Suppressor macrophage (primary cell): ENCODE results near the gene DRD3.
A peak's percentile ranks its signal among the peaks of the same experiment; 100 is the strongest.

Experiments
- DNase-seq, 4 experiments: peaks; one replicate each; pipeline ENCODE4 v3.0.0-alpha.2; 2020 to 2022

Gene DRD3

DNA sequence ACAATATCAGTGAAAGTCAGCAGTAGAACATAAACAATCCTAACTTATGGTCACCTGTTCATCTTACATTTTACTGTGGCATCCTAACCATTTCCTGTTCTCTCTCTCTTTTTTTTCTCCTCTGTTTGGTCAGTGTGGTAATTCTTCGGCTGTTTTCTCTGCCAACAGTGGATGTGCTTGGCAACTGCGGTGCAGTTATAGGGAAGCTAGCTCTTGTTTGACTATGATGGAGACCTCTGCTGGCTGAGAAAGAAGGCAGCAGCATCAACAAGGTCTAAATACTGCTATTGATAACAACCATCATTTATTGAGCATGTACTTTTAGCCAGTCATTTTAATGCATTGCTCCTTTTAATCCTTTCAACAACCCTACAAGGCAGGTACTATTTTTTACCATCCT lies 723 bp upstream of the DRD3 start:
- peak; percentile 4 to 36 (median 27) for DNase-seq

DNA sequence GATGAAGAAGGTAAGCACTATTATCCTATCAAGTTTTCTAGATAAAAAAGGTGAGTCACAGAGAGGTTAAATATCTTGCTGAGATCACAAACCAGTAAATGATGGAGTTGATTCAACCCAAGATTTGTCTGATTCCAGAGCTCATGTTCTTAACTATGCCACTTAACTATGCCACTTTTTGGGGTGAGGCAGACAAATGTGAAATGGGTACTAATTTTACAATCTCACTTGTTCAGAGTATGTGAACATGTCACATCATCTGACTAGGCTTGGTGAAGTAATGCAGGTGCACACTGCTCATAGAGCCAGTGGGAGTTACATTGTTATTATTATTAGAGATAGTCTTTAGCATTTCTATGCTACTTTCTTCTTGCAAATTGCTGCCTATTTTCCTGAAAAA lies 2.0 kb downstream of the DRD3 start:
- DNase-seq, result no peak

DNA sequence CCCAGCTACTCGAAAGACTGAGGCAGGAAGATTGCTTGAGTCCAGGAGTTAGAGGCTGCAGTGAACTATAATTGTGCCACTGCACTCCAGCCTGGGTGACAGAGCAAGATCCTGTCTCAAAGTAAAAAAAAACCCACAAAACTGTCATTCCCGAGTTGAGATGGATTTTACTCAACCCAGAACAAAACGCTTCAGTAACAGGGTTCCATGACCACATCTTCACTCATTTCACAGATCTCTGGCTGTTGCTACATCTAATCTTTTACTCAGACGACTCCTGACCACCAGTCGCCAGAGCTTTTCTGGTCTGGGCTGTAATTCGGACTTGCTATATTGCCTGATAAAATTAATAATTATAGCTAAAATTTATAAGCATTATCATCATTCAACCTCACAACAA lies 2.4 kb downstream of the DRD3 start:
- DNase-seq, result no peak

DNA sequence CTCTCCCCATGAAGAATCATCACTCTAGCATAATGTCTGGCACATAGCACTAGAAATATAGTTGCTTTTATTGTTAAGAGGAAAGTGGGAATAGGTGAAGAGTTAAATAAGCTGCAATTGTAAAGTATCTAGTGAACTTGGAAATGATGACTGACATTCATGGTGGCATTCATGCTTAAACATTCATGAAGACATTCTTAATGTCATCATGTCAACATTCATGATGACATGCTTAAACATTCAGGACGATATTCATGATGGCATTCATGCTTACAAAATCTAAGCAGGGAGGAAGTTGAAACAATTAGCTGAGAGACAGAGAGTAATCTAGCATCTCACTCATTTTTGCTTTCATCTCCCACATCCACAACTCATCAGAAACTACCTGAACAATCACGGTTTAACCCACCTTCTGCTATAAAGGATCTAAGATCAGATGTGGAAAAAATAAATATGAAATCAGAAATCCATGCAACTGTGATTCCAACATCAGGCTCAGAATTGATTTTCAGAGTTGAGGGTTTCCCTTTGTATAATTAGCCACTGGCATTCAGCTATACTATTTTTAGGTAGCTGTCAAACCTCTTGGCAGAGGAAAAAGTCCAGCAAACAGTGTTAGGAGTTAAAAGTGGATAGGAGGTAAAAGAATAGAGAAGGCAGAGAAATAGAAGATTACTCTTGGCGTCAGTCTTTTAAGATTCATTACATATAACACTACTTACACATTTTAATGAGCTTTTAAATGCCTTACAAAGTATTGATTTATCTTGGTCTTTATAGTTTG lies 3.5 kb downstream of the DRD3 start:
- no peak for DNase-seq

DNA sequence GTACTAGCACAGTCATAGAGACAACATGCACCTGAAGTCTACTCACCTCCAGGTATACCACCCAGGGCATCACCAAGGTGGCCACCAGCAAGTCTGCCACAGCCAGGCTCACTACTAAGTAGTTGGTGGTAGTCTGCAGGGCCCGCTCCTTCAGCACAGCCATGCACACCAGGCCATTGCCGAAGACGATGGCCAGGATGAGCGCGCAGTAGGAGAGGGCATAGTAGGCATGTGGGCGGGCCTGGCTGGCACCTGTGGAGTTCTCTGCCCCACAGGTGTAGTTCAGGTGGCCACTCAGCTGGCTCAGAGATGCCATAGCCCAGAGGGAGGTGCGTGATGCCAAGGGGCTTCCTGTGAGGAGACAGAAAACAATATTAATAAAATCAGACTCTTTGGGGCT lies 7.2 kb downstream of the DRD3 start:
- DNase-seq, result no peak

DNA sequence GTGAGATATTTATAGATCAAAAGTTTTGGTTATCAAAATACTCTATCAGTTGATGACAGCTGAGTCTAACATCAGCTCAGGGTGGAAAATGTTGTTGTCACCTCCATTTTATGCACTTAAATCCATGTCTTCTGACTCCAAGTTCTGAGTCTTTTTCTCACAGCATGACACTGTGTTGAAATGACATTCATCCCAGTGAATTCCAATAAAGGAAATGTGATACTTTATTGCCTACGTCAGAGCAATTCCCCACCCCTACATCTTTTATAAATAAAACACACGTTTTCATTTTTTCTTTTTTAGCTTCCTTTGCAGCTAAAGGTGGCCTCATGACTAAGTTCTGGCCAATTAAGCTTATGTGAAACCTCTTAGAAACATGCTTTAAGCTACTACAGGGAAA lies 10.7 kb downstream of the DRD3 start:
- DNase-seq, result no peak

DNA sequence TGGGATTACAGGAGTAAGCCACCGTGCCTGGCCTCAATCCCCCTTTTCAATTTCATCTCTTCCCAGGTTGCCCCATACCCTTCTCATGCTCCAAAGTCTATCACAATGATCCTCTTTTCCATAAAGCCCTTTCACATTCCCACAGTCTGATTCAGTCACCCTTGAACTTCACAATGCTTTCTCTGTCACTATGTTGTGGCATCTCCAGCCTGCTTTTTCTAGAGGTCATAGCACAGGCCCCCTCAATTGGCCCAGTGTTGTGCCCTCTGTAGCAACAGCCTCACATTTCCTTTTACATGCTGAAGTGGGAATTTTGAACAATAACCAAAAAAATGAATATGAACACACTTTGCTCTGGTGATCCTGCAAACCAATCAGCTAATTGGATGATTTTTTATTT lies 21.5 kb downstream of the DRD3 start:
- DNase-seq, result no peak

DNA sequence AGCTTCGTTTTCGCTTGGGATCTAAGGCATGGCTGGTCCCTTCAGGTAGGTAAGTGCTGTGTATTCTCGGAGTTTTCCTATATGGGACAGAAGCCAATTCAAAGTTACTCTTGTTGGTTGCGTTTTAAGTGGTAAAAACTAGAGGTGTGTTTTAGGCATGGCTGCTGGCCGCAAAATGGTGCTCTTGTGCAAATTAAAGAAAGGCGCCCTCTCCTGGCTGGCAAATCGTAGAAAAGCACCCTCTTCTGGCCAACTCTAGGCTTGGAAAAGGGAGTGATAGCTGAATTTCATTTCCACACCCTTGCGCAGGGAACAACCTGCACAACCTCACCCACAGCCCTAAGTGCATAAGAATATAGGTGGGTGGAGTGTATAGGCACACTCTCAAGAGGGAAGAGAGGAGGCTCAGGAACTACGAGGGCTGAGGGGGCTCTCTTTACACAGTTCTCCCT lies 23.5 kb downstream of the DRD3 start:
- DNase-seq, result peak; percentile 24 to 56 (median 45)

DNA sequence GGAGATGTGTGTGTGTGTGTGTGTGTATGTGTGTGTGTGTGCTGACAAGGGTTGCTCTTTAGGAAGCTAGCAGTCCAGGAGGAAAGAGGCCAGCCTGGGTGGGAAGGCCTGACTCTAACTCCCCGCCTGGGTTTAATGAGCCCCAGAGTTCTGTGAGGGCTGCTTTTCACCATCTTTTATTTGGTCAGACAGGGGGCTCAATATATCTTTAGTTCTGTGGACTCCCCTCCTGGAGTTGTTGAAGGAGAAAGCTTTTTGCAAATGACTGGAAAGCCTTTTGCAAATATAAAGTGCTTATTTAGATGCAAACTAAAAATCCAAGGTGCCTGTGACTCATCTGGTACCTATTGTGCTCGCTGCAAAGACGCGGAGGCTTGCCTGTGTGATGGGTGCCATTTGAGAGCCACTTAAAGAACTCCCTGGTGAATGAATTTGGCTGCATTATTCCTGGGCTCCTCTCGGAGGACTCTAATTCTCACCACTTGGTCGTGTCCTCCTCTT lies 24.5 kb downstream of the DRD3 start:
- no peak for DNase-seq

DNA sequence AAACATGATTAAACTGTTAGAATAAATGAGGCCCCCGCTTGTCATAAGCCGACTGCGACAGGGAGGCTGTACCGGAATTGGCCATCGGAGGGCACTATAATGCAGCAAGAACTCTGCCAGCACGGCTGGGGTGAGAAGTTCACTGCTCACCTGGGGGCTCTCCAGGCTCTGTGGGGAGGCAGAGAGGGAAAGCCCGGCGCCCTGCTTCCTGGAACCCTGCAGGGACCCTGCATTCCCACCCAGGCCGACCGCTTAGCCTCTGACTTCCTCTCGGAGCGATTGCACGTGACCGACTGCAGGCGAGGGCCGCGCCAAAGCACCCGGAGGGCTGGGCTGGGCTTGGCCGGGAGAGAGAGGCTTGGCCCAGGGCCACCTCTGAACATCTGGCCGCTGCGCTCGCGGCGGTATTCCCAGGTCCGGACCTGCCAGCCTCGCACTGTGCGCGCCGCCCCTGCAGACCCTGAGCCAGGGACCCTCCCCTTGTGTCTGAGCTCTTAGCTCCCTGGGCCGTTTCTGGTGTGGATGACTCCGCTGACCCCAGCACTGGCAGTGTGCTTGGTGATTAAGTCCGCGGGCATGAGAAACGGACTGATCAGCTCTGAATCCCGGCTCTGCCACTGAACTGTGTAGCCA lies 26.2 kb downstream of the DRD3 start:
- peak; percentile 56 to 78 (median 66) for DNase-seq

DNA sequence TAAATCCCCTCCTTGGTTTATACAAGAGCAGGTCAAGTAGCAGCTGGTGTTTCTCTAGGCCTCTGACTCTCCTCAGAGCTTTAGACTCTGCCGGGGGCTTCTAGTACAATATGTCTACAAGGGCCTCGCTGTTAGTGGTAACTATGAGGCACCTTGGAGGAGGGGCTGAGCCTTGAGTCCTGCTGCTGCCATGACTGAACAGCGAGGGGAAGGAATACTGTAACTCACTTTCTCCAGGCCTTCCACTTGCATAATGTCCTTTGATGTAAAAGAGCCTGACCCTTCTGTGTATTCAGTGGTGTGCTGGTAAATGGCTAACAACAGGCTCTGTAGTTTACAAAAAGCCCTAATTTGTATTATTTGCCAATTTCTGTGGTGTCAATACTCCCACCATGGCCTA lies 27.8 kb downstream of the DRD3 start:
- DNase-seq, result no peak

DNA sequence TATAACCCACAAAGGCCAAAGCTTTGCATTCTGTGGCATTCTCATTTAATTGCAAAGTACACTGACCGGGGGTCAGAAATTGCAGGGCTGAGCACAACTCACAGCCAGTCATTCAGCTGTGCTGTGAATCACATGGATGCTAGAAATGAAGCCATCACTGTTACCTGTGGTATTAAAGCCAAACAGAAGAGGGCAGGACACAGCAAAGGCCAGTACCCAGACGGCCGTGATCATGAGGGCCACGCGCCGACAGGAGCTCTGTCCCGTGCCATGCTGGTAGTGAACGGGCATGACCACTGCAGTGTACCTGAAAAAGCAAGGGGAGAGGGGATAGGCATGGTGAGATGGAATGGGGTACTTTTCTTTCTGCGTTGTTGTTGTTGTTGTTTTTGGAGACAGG lies 31.6 kb downstream of the DRD3 start:
- no peak for DNase-seq

DNA sequence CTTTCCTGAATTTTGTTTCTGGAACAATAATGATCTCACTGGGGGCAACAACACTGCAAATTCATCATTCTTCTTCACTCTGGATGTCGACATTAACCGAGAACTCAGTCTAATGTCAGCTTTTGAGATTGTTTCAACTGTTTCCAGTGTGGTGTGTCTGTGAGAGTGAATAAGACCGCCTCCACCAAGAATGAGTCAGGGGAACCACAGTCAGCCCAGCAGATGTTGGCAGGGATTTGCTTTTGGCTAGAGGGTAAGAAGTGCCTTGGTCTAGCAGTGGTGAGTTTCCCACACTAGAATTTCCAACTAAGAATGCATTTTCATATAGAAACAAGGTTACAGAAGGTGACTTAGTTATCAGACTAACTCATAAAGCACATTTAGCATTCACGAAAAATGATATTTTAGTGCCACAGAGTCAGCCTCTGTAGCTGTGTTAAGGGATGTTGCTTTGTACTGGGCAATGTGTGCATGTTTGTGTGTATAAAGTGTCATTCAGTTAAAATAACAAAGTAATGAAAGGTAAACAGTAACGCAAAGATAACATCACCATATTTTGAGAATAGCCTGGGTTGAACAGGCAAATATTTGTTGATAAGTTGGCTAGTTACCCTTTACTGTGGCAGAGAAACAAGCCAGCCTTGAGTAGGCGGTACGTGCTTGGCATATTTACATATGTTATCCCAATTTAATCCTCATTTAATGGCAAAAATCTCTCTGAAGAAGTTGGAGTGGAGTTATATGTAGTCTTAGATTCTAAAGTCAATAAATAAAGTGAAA lies 33.8 kb downstream of the DRD3 start:
- peak in 3 of 4 experiments; percentile 2 to 5 (median 4) for DNase-seq

DNA sequence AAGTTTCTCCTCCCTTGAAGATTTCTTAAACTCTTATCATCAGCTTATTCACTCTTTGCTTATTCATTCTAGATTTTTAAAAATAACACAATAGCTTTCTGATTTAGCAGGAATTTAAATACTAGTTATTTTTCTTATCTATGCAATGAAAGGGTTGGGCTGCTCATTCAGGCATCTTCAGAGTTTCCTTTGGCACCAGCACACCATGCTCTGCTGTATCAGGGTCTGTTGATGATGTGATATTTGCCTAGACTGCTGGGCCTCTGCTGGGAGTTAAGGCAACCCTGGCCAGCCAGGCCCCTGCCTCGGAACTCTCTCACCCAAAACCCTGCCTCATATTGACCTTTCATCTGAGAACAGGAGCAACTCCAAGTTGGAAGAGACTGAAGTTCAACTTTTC lies 35.0 kb downstream of the DRD3 start:
- no peak for DNase-seq

DNA sequence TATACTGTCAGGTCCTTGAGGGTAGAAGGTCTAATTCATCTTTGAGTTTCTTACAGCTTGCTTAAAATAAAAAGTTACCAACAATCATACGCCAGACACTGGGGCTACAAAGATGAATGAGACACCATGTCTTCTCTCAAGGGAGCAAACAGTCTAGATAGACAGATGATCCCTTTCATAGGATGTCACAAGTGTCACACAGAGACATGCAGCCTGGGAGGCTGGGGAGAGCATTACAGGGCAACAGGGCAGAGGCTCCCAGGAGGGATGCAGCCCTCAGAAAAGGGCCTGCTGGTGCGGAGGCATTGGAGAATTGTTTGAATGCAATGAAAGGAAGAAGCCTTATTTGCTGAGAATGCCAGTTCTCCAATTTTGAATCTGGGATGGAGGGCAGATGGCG lies 39.0 kb downstream of the DRD3 start:
- DNase-seq, result no peak

DNA sequence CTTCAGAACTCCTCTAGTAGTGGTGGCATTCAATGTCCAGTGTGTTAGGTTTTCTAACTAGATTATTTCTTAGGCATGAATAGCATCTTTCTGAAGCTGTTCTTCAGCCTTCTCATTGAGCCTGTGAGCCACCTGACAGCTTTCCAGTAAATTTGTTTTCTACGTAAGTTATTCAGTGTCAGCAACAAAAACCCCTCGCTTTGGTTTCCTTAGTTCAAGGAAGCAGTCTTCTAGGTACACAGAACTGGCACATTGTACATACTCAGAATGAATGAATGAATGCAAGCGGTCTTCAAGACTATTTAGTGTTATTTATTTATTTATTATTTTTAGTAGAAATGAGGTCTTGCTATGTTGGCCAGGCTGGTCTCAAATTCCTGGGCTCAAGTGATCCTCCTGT lies 44.9 kb downstream of the DRD3 start:
- no peak for DNase-seq

DNA sequence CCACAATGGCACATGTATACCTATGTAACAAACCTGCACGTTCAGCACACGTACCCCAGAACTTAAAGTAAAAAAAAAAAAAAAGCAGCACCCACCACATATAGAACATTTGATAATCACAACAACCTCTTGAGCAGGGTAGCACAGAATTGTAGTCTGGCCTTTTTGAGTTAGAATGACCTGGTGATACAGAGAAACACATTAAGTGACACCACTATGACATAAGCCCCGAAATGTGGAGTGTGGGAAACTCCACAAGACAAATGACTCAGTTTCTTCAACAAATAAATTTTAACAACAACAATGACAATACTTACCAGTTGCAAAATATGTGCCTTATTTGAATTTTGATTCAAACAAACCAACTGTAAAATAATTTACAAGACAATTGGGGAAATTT lies 46.4 kb downstream of the DRD3 start:
- DNase-seq, result no peak

DNA sequence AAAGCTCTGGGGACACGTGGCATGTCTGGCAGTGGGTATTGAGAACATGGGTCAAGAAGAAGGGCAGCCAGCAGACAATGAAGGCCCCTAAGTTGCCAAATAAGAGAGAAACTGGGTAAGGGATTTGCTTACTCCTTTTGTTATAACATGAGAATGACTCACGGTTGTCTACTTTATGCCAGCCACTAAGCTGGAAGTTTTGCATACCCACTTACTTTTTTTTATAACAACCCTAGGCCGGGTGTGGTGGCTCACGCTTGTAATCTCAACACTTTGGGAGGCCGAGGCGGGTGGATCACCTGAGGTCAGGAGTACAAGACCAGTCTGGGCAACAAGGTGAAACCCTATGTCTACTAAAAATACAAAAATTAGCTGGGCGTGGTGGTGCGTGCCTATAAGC lies 50.0 kb downstream of the DRD3 start:
- DNase-seq, result no peak

DNA sequence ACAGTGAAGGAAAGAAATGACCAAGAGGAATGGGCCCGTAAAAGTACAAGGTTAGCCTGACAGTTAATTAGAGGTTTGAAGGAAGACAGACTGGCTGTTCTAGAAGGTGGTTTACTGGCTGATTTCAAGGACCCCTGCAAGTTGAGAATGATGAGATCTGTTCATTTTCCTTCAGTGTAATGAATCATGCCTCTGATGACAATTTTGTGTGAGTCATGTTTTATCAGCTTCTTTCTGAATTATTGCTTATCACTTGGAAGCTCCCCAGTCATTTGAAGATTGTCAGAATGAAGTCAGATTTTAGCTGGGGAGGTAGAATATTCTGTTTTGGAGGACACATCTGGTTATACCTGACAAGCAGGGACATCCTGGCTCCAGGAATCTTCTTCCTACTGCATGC lies 50.6 kb downstream of the DRD3 start:
- DNase-seq, result no peak

DNA sequence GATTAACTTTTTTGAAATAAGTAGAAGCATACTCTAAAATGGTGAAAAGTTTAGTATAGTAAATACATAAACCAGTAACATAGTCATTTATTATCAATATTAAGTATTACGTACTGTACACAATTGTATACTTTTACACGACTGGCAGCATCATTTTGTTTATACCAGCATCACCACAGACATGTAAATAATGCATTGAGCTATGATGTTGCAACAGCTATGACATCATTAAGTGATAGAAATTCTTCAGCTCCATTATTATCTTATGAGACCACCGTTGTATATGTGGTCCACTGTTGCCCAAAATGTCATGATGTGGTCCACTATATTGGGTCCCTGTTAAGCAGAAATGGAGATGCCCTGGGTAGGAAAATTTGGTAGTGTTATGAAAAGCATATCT lies 51.3 kb downstream of the DRD3 start:
- no peak for DNase-seq

DNA sequence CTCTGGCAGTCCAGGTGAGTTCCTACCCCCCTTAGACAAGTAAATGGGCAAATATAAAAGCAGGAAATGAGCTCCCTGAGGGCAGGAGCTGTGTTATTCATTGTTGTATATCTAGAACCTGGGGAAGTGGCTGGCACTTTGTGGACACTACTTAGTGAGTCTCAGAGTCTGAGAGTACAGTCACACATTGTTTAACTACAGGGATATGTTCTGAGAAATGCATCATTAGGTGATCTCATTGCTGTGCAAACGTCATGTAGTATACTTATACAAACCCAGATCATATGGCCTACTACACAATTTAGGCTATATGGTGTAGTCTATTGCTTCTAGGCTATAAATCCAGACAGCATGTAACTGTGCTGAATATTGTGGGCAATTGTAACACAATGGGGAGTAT lies 52.4 kb downstream of the DRD3 start:
- no peak for DNase-seq

DNA sequence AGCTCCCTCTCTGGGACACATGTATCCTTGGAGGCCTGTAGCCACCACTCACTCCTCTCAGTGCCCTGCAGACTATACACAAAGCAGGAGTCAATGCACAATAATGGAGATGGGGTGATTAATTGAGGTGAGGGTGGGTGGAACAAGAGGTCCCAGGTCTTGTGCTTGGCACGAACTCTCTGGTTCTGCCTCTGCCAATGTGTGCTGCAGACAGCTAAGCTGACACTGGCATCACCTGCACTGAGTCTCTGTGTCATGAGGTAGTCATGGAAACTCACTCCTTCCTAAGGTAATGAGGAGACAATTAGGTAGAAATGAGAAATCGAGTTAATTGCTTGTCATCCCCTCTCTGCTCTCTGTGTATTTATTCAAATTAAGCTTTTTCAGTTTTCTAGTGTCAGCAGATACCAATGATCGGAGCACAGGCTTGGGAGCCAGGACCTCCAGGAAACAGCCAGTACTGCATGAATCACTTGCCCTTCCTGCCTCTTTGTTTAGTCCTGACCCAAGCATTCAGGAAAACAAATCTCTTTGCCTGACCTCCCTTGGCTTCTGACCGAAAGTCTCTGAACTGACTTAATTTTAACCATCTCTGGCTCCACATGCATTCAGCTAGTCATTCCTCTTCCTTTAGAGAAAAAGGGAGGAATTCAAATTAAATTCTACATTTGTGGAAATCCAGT lies 56.7 kb downstream of the DRD3 start:
- no peak for DNase-seq

DNA sequence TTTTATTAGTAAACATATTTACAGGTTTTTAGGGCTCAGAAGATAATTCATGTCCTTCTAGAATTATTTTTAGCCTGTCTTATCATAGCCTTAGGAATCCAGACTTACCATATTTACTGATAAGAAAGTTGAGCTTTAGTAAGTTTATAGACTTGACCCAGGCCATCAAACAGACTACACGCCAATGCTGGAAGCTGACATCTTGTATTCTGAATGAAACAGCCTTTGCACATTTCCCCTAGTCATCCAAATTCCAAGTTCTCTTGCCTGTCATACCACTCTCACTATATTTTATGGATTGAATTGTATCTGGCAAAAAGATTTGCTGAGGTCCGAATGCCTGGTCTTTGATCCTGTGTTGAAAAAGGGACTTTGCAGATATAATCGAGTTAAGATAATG lies 58.6 kb downstream of the DRD3 start:
- no peak for DNase-seq
